Right renal cortex interstitium (tissue), 3 donors: ENCODE data around the gene GRIK4. TPM values are rescaled to one million over a fixed set of nuclear protein-coding genes. Genes with fewer than 3 reads are reported as not detected.
A peak's percentile ranks its signal among the peaks of the same experiment; 100 is the strongest.

Experiments used
- DNase-seq, 3 donors: peaks; one replicate each; pipeline ENCODE4 v3.0.0-alpha.2; 2013; ENCODE audit warnings: low read depth in 3 of 3, low spot score in 2 of 3
- polyA plus RNA-seq, 3 donors: library from polyadenylated mRNA; unstranded; fragments of 120-200 nt; gene quantifications; one replicate each; pipeline ENCODE4 v1.2.1, GENCODE V29; 2013; ENCODE audit not compliant: insufficient read length in 3 of 3

Gene GRIK4
- polyA plus RNA-seq, 3 donors = 0.93 to 1.3 (median 1.1) TPM

DNA sequence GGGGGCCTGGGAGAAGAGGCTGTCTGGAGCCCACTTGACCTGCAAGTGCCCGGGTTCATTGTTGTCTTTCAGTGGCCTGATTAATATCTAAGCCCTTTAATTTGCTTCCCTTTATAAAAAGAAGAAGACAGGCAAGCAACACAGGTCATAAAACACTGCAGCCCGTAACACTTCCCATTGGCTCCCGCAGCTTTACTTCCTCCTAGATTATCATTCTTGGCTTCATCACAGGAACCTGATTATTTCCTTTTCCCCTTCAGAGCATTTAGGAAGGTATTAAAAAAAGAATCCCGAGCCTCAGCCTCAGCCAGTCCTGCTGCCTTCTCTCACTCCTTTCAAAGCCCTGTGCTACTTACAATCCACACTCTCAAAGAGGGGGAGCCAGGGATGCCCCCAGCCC is 183.2 kb downstream of the GRIK4 start:
- DNase-seq = no peak

DNA sequence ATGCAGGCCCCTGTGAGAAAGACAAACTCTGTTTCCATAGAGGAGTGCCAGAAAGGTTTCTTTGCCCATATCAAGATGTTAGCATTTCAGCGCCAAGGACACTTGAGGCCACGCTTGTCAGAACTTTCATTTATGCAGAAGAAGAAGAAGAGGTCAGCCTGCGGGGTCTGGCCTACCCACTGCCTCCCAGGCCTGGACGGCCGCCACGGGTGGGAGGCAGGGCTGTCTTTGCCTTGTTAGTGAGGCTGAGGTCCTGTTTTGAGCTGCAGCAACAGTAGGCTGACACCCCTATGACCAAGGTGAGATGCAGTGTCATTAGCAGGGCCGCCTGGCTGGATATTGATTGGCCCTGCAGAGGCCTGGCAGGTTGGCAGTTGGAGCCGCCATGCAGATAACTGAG is 183.9 kb downstream of the GRIK4 start:
- DNase-seq = no peak

DNA sequence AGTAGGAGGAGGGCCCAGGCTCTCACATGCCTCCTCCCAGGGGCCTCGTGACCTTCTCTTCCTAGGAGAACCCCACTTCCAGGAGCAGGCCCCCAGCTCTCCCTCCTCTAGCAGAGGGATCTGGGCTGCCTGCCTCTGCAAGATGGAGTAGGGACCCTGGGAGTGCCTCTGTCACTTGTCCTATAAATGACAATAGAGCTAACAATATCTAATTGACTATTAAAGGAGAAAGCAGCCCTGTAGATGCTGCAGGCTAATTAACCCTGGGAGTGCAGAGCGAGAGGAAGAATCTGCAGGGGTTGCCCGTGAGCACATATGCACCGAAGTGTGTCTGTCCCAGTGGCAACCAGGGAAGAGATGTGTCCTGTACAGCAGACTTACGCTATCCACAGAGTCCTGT is 184.4 kb downstream of the GRIK4 start:
- DNase-seq = no peak

DNA sequence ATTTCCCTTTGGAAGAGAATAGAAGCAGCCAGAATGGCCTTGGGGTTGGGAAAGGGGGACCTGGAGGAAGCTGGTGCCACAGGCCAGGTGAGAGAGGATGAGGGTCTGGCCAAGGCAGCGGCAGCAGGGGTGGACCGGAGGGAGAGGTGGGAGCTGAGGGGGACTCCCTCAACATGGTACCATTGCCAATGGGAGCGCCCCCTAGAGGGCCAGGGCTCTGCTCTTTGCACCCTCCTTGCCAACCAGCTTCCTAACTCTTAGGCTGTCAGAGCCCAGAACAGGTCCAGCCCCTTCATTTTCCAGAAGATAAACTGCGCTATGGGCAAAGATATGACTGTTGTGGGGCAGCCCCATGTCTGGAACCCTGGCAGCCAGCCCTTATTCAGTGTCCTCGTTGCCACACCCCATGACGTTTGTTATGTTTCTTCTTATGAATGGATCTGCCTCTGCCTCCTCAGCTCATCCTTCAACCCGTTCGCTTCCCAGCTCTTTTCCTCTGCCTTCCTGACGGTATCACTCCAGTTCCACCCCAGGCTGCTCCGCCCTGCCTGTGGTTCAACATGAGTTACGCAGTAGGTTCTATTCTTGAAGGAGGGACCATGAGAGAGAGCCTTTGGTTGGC is 185.2 kb downstream of the GRIK4 start:
- DNase-seq = no peak

DNA sequence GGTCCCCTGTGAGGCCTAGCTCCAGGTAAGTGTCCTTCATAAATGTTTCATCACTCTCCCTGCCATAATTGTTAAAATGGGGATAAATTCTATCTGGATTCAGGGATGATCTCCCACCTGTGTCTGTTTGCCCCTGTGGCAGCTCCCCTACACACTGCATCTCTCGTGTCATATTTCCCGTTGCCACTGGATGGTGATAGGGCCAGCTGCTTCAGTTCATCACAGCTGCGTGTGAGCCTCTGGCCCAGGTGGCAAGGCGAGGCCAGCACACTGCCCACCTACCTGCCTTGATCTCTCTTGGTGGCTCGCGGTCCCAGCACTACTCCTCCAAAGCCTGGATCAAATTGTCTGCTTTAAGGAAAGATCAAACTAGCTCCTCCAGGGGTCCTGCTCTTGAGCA is 187.4 kb downstream of the GRIK4 start:
- DNase-seq = no peak

DNA sequence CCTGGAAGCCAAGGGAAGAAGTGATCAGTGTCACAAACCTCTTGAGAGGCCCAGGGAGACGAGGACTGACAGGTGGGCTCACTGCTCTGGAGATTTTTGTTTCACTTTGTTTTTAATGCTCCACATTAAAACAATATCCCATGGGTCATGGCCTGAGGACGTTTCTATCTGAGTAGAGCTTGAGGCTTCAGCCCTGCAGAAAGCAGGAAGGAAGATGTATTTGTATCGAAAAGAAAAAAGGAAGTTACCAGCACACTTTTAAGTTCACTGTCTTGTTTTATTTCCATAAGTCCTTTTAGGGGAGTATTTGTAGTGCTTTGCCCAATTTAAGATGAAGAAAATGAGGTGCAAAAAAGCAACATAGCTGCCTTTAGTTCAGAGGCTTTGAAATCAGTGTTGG is 191.1 kb downstream of the GRIK4 start:
- DNase-seq = no peak

DNA sequence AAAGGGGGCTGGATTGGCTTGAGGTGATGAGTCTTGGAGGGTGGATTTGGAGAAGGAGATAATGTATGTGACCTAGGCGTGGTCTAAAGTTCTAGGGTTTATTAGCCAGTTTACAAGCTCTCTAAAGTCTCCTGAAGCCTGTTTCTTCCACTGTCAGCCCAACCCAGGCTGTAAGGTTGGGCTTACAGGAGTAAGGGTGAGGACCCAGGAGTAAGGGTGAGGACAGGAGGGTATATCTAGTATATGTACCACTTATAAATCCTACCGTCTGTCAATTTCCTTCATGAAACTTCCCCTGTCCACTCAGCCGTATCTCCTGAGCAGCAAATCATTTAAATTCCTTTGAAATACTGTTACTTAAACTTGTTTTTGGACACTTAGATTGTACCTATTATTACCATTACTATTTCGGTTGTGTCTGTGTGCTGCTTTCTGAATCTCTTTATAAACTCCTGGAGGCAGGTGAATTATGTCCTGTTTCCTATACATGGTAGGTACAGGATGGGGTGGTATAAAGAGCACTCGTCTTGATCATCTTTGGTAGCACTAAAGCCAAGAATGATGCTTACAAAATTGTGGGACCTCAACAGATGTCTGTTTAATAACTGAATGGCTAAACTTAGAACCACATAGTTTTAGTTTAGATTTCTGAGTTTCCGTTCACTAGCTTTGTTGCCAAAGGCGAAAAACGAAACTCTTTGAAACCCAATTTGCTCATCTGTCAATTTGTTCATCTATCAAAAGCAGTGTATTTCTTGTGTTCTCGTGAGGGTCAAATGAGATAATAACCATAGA is 192.0 kb downstream of the GRIK4 start:
- DNase-seq = no peak

DNA sequence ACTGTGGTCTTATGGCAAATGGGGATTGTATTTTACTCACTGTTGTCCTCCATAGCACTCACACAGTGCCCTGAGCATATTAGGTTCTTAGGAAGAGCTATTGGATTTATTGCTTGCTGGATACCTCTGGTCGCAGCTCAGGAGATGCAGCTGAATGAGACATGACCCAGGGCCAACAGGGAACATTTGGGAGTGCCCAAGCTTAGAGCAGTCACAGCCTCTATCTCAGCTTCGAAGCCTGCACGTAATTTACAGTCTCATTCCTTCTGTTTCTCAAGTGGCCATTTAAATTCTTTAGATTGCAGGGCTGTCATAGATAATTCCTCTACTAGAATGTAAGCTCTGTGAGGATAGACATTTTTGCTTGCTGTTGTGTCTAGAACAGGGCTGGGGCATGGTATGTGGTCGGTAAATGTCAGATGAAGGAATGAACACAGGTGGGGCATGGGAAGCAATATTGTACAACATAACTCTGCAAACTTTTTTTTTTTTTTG is 192.8 kb downstream of the GRIK4 start:
- no peak for DNase-seq

DNA sequence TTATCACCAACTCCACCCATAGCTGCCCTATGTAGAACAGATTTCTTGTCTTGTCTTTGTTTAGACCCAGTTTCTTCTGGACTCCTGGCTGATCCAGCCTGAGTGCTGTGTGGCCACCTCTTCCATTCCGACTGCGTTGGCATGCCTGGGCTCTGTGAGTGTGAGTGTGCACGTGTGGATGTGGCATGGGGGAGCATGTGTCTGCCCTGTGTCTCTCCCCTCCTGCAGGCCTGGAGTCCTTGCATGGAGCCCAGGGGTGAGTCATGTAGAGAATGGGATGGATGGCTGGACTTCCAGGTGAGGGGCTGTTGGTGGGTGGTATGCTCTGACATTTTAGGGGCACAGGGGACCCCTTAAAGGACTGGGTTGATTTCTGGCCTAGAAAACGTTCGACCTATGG is 194.7 kb downstream of the GRIK4 start:
- DNase-seq = no peak

DNA sequence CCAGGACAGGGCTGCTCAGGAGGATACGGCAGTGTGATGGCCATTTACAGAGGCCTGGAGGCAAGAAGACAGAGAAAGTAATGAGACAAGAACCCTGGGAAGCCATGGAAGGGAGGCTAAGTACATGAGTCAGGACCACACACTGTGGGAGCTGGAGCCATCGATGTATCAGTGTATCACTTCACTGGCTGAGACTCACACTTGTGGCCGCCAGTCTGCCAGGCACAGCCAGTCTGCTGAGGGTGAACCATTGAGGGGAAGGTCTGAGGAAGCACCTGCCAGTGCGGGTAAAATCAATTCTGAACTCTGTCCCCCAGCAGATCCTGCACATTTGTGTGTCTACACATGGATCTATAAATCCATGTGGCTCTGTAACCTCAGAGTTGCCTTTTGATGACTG is 195.6 kb downstream of the GRIK4 start:
- DNase-seq = no peak

DNA sequence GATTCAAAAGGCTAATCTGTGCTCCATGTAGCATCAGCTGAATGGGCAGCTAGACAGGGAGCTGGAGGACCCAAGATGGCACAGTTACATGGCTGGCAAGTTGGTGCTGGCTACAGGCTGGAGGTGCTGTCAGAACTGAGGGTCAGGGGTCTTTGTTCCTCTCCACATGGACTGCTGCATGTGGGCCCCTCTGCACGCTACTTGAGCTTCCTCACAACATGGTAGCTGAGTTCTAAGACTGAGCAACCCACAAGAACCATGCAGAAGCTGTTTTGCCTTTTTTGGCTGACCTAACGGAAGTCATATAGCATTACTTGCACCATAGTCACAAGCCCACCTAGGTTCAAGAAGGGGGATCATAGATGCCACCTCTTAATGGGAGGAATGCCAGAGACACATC is 196.1 kb downstream of the GRIK4 start:
- DNase-seq = no peak

DNA sequence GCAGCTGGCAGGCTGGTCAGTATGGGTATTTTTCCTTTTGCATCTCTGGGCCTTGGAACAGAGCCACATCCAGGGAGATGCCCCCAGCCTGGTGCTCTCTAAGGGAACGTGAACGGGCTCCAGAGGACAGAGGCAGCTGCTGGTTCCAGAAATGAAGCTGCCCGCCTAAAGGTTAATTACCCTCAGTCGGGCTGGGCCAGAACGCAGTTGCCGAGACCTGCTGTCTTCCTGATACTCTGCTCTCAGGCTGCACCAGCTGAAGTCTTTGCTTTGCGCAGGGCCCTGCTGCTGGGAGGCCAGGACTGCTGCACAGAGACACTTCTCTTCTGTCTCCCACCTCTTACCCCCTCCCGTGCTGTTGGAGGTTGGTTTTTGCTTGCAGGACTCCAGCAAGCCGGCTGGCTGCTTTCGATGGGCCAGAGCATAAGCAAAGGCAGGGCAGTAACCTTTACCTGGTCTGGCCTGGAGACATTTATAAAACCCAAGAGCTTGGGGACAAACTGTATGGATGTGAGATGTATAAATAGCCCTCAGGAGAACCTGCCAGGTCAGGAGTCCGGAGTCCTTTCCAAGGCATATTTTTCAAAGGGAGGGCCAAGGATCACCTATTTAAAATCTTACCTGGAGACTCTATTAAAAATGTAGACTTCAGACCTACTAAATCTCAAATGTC is 197.1 kb downstream of the GRIK4 start:
- DNase-seq = no peak

DNA sequence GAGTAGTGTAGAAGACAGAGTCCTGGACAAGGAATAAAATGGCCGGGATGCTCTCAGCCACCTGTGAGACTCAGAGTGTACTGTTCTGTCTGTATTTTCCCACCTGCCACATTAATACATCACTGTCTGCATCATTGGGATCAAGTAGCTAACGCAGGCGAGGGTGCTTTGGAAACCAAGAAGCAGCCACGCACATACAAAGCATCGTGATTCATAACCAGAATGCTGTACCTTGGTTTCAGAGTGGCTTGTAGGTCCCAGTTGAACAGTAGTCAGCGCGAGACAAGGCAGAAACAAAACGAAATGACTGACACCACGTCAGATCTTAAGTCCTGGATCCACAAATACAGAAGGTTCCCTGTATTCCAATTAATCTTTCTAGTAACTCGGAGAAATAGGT is 198.3 kb downstream of the GRIK4 start:
- DNase-seq = no peak

DNA sequence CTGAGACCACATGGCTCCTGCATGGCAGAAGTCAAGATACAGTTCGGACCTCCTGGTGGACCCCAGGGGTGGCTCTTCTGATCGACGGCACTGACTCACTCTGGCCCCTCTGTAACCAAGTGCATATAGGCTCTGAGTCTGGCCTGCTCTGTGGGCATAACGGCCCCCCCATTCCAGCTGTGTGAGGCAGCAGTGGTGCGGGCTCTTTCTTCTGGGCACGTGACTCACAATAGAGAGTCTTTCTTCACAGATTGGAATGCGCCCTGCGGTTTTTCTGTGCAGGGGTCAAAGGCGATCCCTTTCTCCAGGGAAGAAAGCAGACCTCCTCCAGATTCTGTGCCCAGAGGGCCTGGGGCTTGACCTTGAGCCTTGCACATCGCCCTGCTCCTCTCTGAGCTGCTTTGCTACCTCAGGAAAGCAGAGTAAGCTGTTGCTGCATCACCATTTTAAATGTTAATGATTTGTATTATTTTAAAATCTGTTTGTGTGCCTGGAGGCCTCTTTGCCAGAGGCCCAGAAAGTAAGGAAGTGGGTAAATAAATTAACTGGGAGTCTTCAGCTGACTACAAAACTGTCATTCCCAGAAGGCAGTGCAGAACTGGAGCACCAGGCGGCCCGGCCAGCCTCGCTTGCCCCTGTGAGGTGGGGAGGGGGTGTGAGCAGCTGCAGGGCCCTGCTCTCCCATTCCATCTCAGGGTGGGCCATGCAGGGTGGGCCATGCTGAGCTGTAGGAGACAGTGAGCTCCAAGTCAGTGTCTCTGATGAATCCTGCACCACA is 199.0 kb downstream of the GRIK4 start:
- DNase-seq = peak in 1 of 3 donors; percentile 29

DNA sequence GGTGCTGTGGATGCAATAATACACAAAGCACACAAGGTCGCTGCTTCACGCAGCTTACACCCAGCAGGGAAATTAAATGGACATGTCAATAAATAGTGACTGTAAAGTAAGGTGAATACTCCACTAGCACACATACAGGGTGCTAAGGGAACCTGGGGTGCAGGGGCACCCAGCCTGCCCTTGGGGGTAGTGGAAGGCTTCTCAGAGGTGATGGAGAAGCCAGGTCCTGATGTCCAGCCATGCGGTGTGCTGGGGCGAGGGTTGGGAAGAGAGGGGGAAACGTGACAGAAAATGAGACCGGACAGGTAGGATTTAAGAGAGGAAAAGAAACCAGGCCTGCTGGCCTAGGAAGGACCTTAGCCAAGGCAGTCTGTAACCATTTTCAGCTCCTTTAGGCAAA is 200.5 kb downstream of the GRIK4 start:
- no peak for DNase-seq

DNA sequence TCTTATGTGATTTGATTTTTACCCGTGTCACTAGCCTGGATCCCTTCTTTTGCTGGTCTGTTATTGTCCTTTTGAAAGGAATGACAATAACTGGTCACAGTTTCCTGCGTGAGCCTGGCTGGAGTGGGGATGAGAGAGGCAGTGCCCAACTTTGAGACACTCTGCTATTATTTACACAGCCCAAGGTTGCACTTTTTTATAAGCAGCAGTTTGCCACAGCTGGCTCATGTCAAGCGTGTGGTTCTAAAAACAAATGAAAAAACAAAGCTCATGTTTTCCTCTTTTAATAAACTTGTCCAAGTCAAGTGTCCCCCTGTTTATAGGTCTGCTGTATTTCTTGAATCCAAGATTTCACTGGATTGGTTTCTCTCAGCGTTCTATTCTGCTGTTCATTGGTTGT is 201.3 kb downstream of the GRIK4 start:
- no peak for DNase-seq

DNA sequence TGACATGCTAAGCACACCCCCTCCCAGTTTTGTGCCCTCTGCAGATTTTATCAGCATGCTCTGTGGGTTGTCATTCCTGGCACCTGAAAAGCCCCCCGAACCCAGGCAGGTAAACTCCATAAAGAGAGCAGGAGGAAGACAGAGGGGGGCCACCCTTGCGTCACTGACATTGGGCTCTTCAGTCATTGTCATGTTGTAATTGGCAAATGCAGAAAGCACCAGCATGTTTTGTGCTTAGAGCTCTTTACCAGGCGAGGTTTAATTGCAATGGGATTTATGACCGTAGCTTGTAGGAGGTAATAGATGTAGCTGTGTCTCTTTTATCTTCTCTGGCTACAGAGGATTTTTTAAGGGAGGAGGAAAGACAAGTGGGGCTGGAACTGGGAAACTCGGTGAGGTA is 201.7 kb downstream of the GRIK4 start:
- no peak for DNase-seq

DNA sequence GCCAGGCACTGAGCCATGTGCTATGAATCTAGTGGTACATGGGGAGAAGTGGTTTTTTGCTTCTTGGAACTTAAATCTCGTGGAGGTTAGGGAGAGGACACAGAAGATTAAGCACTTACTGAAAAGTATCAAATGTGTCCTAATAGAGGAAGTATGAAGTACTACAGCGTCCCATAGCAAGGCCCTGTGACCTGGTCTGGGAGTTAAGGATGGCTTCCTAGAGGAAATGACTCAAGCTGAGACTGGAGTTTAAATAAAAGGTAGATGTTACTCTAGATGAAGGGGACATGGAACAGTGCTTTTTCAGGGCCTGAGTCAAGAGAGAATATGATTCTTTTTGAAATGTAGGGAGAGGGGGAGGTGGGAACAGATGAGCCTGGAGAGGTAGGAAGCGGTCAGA is 202.9 kb downstream of the GRIK4 start:
- DNase-seq = no peak

DNA sequence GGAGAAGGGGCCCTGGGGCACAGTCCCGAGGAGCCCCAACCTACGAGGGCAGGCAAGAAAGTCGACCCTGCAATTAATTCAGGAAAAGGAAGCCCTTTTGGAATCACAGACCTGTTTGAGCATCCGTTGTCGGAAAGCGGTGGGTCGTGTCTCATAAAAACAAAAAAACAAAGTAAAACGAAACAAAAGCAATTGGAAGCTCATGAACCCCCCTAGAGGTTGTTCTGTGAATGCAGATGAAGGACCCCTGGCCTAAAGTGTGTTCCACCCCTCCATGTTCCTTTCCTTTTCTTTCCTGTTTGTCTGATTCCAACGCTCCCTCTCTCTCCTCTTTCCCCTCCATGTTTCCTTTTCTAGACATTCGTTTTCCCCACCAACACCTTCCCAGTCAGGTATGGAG is 203.7 kb downstream of the GRIK4 start:
- no peak for DNase-seq

DNA sequence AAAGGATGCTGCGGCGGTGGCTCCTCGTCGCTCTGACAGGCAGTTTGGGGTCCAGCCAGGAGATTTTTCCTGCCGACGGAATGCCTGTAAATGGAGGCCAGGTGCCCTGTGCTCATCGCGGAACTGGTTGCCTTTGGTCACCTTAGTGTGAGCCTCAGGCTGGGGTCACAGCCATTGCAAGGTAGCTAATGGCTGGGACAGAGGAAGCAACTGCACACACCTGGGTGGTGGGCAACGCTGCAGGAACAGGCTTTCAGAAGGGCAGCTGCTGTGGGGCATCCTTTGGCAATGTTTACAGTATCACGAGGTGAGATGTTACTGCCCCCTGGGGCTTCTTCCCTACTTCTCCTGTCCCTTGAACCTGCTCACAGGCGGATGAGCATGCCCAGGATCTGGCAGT is 205.5 kb downstream of the GRIK4 start:
- DNase-seq = no peak

DNA sequence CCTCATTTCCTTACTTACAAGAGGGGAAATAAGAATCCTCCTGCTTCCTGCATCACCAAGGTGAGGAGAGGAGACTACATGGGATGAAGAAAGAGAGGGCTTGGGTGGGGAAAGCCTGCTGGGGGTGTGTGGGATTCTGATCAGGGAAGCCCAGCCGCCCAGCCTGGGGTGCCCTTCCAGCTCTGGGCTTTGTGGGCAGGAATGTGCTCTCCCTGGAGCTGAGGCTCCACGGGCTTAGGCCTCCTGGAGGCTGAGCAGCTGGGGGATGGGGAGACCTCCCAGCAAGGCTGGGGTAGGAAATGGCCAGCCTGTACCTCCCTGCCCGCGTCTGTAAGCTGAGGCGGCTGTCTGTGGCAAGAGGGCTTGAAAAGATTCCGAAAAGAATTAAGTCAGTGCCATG is 206.1 kb downstream of the GRIK4 start:
- DNase-seq = no peak
